HG03565 (cell line): ENCODE results near the gene DUOX1.
"Not testable (repeated sequence)": the region's sequence is repeated elsewhere in the genome, so short reads cannot be mapped to it uniquely, and the experiment has no call there.

Experiments used
- ATAC-seq: cut with Tn5 transposase; IDR thresholded peaks from one replicate; pipeline ENCODE4 v1.9.1; 2021; ENCODE audit warnings: mild to moderate bottlenecking, moderate library complexity; ENCODE audit not compliant: unreplicated experiment

The DUOX1 gene

GRCh38 chr15:45120081-45120972, 9.5 kb upstream of the DUOX1 start:
- no peak for ATAC-seq

DNA sequence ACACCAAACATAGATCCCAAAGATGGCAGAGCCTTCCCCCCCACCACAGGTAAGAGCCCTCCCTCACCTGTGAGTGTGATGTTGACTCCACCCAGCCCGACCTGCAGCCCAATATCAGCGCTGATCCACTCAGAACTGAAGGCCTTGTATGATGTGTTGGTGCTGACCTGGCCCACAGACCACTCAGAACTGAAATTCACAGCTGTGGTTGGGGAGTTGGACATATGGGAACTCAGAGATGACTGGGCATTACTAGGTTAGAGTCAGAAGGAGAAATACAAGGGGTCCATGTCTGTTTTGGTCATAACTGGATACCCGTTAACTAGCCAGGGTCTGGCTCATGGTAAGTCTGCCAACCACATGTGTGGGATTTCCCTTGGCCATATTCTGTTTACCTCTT, 8.8 kb upstream of the DUOX1 start:
- ATAC-seq: no peak

- no peak for ATAC-seq
Observed at GRCh38 chr15:45121706-45122417, 7.9 kb upstream of the DUOX1 start.

- ATAC-seq: no peak
Observed at GRCh38 chr15:45122719-45123118, 7.1 kb upstream of the DUOX1 start.

DNA sequence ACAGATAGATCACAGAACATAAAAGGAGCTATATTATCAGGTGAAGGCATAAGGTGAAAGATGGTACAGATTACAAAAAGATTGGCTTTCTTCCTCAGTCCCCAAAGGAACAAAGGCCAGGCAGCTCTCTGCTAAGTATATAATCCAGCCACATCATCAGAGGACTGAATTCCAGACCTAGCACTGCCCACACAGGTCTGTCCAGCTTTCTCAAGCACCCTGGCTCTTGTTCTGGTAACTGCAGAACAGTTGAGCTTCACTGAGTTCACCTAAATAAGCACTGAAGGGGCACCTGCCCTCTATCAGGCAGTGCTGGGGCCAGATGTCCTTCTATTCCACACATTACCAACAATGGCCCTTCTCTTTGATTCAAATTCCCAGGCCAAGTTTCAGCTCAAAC, 6.4 kb upstream of the DUOX1 start:
- ATAC-seq: no peak

DNA sequence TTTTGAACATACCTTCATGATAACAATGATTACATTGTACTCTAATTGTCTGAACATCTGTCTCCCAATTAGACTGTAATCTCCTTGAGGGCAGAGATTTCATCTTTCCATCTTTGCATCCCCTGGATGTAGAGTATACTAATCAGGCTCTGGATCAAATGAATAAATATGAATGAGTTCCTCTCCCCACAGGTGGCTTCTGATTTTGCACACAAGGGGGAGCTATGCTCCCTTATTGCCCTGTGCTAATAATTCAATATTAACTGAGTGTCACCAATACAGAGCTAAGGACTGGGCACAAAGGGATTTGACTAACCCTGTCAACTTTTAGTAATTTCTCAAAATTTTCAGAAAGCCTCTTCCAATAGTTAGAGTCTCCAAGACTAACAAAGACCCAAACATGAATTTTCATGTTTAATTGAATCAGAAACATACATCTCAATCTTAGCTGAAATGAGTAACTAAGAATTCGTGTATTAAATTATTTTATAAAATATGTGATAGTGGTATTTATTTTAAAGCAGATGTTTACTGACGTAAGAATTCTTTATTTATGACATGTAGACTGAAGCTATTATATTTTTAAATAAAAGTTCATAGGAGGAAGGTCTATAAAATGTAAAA, 3.1 kb upstream of the DUOX1 start:
- no peak for ATAC-seq

DNA sequence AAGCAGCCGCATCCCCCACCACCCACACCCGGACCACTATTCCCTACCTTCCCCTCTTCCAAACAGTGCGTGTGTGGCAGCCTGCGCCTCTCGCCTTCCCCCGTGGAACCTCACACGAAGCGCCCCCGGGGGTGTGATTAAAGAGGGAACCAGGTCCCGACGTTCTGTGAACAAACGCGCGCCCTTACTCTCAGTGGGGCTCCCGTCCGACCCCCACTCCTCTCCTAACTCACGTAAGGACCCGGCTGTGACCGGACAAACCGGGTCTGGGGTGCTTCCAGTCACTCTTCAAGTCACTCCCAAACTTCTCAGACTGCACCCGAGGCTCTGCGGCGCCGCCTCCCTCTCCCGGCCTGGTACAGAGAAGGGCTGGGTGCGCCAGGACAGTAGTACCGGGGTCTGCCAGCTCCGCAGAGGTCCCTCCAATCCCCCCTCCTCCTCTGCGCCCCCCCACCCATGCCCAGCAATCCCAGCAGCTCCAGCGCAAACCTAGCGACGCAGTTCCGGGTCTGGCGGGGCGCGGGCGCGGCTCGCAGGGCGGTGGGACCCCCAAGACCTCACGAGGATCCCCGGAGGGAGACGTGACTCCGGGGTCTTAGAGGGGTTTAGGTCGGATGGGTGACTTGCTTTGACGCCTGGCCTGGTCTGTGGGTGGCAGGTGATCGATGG, 689 bp upstream of the DUOX1 start:
- ATAC-seq: no peak

- no peak for ATAC-seq
Observed at GRCh38 chr15:45130291-45131000, 652 bp downstream of the DUOX1 start.

DNA sequence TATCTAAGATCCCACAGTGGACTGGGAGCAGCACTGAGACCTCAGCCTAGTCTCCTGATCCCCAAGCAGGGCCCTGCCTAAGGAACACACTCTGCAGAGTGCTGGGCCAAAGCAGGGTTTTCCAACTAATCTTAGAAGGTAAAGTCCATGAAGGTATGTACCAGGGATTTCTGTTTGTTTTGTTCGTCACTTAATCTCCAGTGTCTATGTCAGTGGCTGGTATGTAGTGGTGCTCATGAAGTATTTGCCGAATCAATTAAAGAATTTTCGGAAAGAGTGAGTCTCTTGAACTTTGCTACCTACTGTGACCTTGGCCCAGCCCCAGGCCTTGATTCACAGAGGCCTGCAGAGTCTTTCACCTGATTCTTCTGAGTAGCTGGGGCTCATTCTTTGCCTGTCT, 1.7 kb downstream of the DUOX1 start:
- no peak for ATAC-seq

DNA sequence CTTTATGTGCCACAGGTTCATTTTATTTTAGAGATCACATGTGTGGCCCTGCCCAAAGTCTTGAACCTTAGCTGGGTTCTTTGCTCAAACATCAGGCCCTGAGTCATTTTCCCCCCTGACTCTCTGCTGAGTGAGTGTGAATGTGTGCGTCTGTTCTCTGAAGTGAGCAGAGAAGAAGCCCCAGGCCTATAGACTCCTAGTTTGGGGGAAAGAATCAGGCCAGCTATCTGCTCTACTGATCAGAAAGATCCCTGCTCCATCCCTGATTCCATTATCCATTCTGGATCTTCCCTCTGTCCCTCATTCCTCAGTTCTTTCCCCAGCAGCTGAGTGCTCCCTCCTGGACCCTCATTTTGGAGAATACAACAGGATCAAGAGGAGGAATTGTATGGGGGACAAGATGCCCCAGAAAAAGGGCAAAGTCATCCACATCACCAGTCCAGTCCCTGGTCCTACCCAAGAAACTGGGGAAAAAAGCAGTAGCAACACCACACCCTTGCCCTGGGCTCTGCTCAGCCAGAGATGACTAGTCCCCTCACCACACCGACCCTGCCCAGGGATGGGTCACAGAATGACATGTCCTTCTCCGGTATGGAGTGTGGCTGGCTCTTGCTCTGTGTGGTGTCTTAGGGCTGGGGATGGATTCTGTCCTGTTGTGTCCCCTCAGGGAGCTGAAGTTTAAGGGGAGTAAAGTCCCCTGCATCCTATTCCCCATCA, 3.2 kb downstream of the DUOX1 start:
- no peak for ATAC-seq

DNA sequence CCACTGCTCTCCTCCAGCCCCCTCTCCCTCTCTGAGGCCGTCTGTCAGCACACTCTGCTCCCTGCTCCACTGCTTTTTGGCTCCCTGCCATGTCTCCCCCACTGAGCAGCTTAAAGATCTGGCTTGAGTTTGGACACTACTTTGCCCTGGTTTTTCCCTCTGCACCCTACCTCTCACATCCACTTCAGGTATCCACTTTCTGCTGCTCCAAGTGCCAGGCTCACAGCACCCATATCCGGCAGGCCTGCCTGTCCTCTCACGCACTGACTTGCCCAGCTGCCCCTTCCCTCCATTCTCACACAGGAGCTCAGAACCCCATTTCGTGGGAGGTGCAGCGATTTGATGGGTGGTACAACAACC, 3.7 kb downstream of the DUOX1 start:
- ATAC-seq: no peak

DNA sequence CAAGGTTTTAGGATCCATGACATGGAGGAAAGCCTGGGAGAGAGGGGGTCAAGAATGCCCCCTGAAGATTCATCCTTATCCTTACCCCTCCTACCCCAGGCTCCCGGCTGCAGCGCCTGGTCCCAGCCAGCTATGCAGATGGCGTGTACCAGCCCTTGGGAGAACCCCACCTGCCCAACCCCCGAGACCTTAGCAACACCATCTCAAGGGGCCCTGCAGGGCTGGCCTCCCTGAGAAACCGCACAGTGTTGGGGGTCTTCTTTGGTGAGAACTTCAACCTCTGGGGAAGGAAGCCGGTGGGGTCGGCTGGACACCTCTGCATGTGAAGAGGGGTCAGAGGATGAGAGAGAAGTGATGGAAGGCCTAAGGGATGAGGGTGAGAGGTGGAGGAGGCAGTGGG, 4.3 kb downstream of the DUOX1 start:
- no peak for ATAC-seq

- ATAC-seq: no peak
Observed at GRCh38 chr15:45134682-45135604, 5.1 kb downstream of the DUOX1 start.

GRCh38 chr15:45135705-45136377, 6.0 kb downstream of the DUOX1 start:
- ATAC-seq: not testable (repeated sequence)

GRCh38 chr15:45136378-45136764, 6.6 kb downstream of the DUOX1 start:
- no peak for ATAC-seq

GRCh38 chr15:45137703-45138102, 7.9 kb downstream of the DUOX1 start:
- ATAC-seq: no peak

DNA sequence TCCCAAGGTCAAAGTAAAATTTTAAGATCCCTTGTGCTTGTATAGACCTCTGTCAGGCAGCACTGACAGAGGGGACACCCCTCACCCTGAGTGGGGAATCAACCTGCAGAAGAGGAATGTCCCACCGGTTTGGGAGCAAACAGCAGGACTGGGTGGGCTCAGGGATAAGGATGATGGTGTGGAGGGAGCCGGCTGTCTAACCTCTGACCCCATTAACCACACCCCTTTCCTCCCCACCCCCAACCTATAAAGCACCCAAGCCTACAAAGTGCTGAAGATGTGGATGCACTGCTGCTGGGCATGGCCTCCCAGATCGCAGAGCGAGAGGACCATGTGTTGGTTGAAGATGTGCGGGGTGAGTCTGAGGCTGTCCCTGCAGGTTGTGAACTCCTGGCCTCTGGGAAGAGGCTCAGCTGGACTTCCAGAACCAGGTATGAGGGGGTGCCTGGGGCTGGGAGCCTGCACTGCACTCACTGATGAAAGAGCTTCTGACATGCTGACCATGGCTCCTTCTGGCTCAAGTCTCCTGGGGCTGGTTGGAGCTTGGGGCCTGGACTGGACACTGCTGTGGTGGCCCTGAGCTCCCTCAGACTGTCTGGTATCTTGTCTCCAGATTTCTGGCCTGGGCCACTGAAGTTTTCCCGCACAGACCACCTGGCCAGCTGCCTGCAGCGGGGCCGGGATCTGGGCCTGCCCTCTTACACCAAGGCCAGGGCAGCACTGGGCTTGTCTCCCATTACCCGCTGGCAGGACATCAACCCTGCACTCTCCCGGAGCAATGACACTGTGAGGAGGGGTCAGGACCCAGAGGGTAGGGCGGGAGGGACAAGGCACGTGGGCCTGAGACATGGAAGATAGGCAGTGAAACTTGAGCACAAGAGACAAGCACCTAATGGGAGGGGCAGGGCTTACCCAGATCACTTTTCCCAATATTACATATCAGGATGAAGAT, 9.3 kb downstream of the DUOX1 start:
- no peak for ATAC-seq
